Measurements from ENCODE around the gene POU2AF1.

POU2AF1 gene

GRCh38 chr11:111310088-111310487 lies 69.0 kb downstream of the POU2AF1 start:
- DNase-seq: no peak

DNA sequence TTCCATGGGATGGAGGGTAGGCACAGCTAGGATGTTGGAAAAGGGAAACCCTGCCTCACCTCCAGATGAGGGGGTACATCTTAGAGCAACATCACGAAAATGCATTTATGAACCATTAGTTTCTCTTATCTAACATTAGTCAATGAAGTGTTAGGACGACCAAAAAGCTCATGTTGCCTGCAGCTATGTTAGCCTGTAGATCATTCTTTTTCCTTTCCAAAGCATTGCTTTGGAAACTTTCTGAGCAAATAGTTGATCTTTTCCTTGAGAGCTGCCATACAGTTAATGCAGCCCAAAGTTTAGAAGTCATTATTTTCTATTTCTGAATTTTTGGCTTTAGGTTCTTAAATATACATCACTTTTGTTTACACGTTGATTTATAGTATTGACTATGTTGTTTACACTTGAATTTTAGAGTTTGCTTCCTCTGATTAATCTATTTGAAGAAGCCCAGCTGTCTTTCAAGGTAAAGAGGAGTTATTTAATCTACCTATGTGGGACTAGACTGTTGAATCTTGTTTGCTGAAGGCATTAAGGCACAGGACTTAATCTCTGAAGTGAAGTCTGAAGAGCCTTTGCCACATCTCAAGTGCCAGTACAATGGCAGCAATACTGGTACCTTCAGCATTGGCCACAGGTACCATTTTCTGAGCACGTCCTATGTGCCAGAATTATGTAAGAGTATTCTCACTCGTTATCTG lies 69.7 kb downstream of the POU2AF1 start:
- DNase-seq: no peak

DNA sequence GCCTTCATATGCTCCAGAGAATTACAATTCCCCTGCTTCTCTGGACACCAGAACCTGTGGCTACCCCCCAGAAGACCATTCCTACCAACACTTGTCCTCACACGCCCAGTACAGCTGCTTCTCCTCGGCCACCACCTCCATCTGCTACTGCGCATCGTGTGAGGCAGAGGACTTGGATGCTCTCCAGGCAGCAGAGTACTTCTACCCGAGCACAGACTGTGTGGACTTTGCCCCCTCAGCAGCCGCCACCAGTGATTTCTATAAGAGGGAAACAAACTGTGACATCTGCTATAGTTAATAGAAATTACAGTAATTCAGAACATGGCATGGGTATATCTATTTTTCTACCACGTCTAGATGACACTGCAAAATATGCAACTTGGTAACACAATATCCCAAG lies 70.9 kb downstream of the POU2AF1 start:
- no peak for DNase-seq

DNA sequence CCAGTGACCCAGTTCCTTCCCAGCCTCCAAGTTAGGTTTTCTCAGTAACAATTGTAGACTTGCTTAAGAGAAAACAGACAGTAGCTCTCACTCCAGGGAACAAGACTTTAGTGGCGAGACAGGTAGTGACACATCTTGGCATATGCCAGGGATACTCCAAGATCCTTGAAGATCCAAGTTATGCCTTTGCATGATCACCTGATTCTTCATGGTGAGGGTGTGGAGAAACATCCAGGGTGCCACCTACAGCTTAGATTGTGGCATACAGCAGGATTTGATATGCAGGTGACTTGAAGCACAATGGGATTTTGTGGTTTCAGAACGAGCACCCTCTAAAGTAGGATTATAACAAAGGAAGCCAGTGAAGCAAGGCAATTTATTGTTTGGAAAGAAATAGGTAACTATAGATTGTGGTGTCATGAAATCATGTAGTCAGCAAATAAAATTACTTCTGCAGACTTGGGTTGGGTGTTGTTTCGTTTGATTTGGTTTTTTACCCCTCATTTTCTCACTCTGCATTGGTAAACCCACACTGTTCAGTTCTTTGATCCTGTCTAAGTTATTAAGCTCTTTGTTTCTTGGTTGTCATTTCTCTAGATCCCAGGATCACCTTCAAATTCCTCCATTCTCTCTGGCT lies 71.5 kb downstream of the POU2AF1 start:
- no peak for DNase-seq

DNA sequence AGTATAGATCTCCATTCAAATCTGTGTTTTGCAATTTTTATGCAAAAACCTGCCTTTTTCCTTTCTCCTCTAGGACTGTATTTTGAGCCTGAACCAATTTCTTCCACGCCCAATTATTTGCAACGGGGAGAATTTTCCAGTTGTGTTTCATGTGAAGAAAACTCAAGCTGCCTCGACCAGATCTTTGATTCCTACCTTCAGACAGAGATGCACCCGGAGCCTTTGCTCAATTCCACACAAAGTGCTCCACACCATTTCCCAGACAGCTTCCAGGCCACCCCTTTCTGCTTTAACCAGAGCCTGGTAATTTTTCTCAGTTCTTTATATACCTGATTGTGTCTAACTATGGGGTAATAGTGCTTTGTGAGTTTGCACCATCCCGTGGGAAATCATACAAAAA lies 72.8 kb downstream of the POU2AF1 start:
- DNase-seq: no peak

GRCh38 chr11:111305876-111306275 lies 73.2 kb downstream of the POU2AF1 start:
- DNase-seq: no peak

DNA sequence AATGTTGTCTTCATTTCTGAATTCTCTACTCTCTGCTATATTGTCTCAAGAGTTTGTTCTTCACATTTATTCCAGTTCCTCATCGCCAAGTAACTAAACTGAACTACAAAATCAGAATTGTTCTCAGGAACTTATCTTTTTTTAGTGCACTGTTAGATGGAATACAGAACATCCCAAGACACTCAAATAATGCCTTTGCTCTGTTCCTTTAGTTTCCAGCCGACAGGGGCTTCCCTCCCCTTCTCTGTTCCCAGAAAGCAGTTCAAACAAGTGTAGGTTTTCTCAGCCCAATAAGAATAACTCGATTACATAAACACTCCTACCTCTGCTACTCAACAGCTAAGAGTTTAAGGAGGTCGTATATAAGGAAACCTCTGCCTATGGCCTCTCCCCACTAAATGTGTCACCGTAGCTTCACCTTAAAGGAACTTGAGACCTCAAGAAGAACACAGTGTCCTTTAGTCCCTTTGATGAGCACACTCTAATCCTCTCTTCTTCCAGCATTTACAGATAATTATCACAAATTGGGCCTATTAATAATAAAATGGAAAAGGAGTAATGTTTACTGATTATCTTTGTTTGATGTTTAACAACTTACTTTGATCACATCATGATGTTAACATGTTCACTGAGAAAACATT lies 73.8 kb downstream of the POU2AF1 start:
- DNase-seq: no peak

GRCh38 chr11:111303461-111303860 lies 75.6 kb downstream of the POU2AF1 start:
- DNase-seq: no peak

GRCh38 chr11:111302298-111302697 lies 76.8 kb downstream of the POU2AF1 start:
- no peak for DNase-seq

Data from stimulated activated CD8-positive, alpha-beta memory T cell treated with anti-CD3 and anti-CD28 coated beads, Interleukin-4, amount 100 ng/mL, for 48 hours (primary cell).